Stromal cell of bone marrow (primary cell): ENCODE measurements around the gene CDKAL1.
"Not testable (repeated sequence)": the region's sequence is repeated elsewhere in the genome, so short reads cannot be mapped to it uniquely, and the experiment has no call there.

Experiments
- DNase-seq: peaks from one replicate; pipeline ENCODE4 v3.0.0-alpha.2; 2012; ENCODE audit warnings: low read depth

Gene CDKAL1

GRCh38 chr6:20924094-20924493, 389.8 kb downstream of the CDKAL1 start:
- not testable (repeated sequence) for DNase-seq

- DNase-seq, result no peak
Observed at GRCh38 chr6:20924911-20925543, 390.8 kb downstream of the CDKAL1 start.

- DNase-seq, result no peak
Observed at GRCh38 chr6:20927130-20927860, 393.0 kb downstream of the CDKAL1 start.

GRCh38 chr6:20929283-20929682, 395.0 kb downstream of the CDKAL1 start:
- DNase-seq, result no peak

GRCh38 chr6:20931093-20931492, 396.8 kb downstream of the CDKAL1 start:
- DNase-seq, result no peak

GRCh38 chr6:20931772-20932171, 397.5 kb downstream of the CDKAL1 start:
- DNase-seq, result no peak

GRCh38 chr6:20932284-20932683, 398.0 kb downstream of the CDKAL1 start:
- no peak for DNase-seq

- DNase-seq, result no peak
Observed at GRCh38 chr6:20933057-20933788, 399.0 kb downstream of the CDKAL1 start.

GRCh38 chr6:20936949-20937348, 402.7 kb downstream of the CDKAL1 start:
- DNase-seq, result no peak

GRCh38 chr6:20939161-20939775, 405.0 kb downstream of the CDKAL1 start:
- DNase-seq, result no peak

- no peak for DNase-seq
Observed at GRCh38 chr6:20943040-20943627, 408.9 kb downstream of the CDKAL1 start.

- no peak for DNase-seq
Observed at GRCh38 chr6:20943922-20944321, 409.7 kb downstream of the CDKAL1 start.

GRCh38 chr6:20946022-20946421, 411.8 kb downstream of the CDKAL1 start:
- DNase-seq, result peak; percentile 14

- DNase-seq, result no peak
Observed at GRCh38 chr6:20946890-20947289, 412.6 kb downstream of the CDKAL1 start.

- DNase-seq, result no peak
Observed at GRCh38 chr6:20947977-20948376, 413.7 kb downstream of the CDKAL1 start.

GRCh38 chr6:20948556-20948955, 414.3 kb downstream of the CDKAL1 start:
- DNase-seq, result no peak

- no peak for DNase-seq
Observed at GRCh38 chr6:20949138-20949537, 414.9 kb downstream of the CDKAL1 start.

GRCh38 chr6:20952699-20953474, 418.6 kb downstream of the CDKAL1 start:
- DNase-seq, result peak; percentile 28

GRCh38 chr6:20954315-20954714, 420.1 kb downstream of the CDKAL1 start:
- no peak for DNase-seq

GRCh38 chr6:20955131-20955530, 420.9 kb downstream of the CDKAL1 start:
- no peak for DNase-seq

GRCh38 chr6:20955751-20956150, 421.5 kb downstream of the CDKAL1 start:
- DNase-seq, result no peak
